Right forelimb (tissue), 1 donor: ENCODE data around the gene LOXHD1.

Experiments
- DNase-seq: peaks from one replicate; pipeline ENCODE4 v3.0.0-alpha.2; 2018

LOXHD1 gene

GRCh38 chr18:46538376-46538775 is 118.6 kb downstream of the LOXHD1 start:
- DNase-seq: no peak

GRCh38 chr18:46536215-46536874 is 120.7 kb downstream of the LOXHD1 start:
- DNase-seq: no peak

- DNase-seq: no peak
Measured at GRCh38 chr18:46531482-46531881, 125.5 kb downstream of the LOXHD1 start.

- DNase-seq: no peak
Measured at GRCh38 chr18:46528037-46528436, 129.0 kb downstream of the LOXHD1 start.

GRCh38 chr18:46519870-46520269 is 137.2 kb downstream of the LOXHD1 start:
- DNase-seq: no peak

- DNase-seq: no peak
Measured at GRCh38 chr18:46518438-46518837, 138.6 kb downstream of the LOXHD1 start.

- DNase-seq: no peak
Measured at GRCh38 chr18:46516555-46516954, 140.5 kb downstream of the LOXHD1 start.

GRCh38 chr18:46510386-46510785 is 146.6 kb downstream of the LOXHD1 start:
- no peak for DNase-seq

GRCh38 chr18:46509530-46509929 is 147.5 kb downstream of the LOXHD1 start:
- DNase-seq: no peak

- DNase-seq: no peak
Measured at GRCh38 chr18:46506974-46507586, 149.9 kb downstream of the LOXHD1 start.

GRCh38 chr18:46502444-46502843 is 154.6 kb downstream of the LOXHD1 start:
- DNase-seq: no peak

GRCh38 chr18:46497129-46497528 is 159.9 kb downstream of the LOXHD1 start:
- peak; percentile 74 for DNase-seq

GRCh38 chr18:46488471-46489213 is 168.4 kb downstream of the LOXHD1 start:
- DNase-seq: no peak

GRCh38 chr18:46485675-46486194 is 171.3 kb downstream of the LOXHD1 start:
- no peak for DNase-seq

- DNase-seq: no peak
Measured at GRCh38 chr18:46484971-46485370, 172.0 kb downstream of the LOXHD1 start.

GRCh38 chr18:46482831-46483230 is 174.2 kb downstream of the LOXHD1 start:
- no peak for DNase-seq

- no peak for DNase-seq
Measured at GRCh38 chr18:46481847-46482245, 175.2 kb downstream of the LOXHD1 start.

- peak; percentile 73 for DNase-seq
Measured at GRCh38 chr18:46481048-46481846, 175.8 kb downstream of the LOXHD1 start.

GRCh38 chr18:46480226-46480625 is 176.8 kb downstream of the LOXHD1 start:
- DNase-seq: peak; percentile 50

GRCh38 chr18:46478796-46479195 is 178.2 kb downstream of the LOXHD1 start:
- no peak for DNase-seq

GRCh38 chr18:46477425-46478011 is 179.5 kb downstream of the LOXHD1 start:
- no peak for DNase-seq

- DNase-seq: peak; percentile 2
Measured at GRCh38 chr18:46475390-46475752, 181.6 kb downstream of the LOXHD1 start.
